ENCODE data around the gene JUN. TPM values are rescaled to one million over a fixed set of nuclear protein-coding genes. Genes with fewer than 3 reads are reported as not detected.

Gene JUN
- total and polyA plus RNA-seq, 2 of the 4 experiments (the other 2 are of a cell fraction), result 46.6 to 89.1 TPM

GRCh38 chr1:58813801-58814200 is 30.0 kb upstream of the JUN start (continued):
- TF ChIP-seq USF2 (IDR thresholded peaks at IDR 0.05; ENCODE audit: low read depth, low read length) (no peak), NFE2L2 (IDR thresholded peaks at IDR 0.05; ENCODE audit: low read depth, low read length) (no peak), RCOR1 (IDR thresholded peaks at IDR 0.05; ENCODE audit: insufficient replicate concordance, low read length) (no peak)

- Histone ChIP-seq H4K20me1 (ENCODE audit: insufficient read depth, low read length) (no peaks in the 10 kb centered on the region), H3K14ac (replicated peaks; ENCODE audit: low read depth, low read length) (no peak overlapping the region), H3K4me3 (ENCODE audit: insufficient read depth, low read depth, low read length) (no peak overlapping the region), H2AK9ac (replicated peaks; ENCODE audit: low read depth, low read length, poor library complexity) (no peak overlapping the region), H3K9ac (ENCODE audit: low read depth, low read length) (no peak overlapping the region), H3K4me2 (ENCODE audit: low read depth, low read length) (no peak overlapping the region), H3K27ac (ENCODE audit: insufficient read depth, low read length) (no peak overlapping the region), H3K4me1 (ENCODE audit: control insufficient read depth, insufficient read depth, low read length) (peaks cover 13% of the 10 kb centered on the region), H3K79me1 (ENCODE audit: low read depth in 1 of 2, low read length in 2 of 2) (peaks cover 0 to 8% of the 10 kb centered on the region in 2 experiments; a peak in 2 of 4 replicates), H2BK15ac (ENCODE audit: low read depth, low read length) (peak overlapping the region; percentile 45), H2AK5ac (ENCODE audit: low read depth, low read length) (peak overlapping the region; percentile 92), H4K91ac (ENCODE audit: insufficient read depth, low read depth, low read length) (peak overlapping the region; percentile 55), H2BK20ac (ENCODE audit: low read depth, low read length) (peak overlapping the region; percentile 8; the same call in 1 of the 2 replicates), H3K23ac (ENCODE audit: low read depth, low read length) (0 out of 2 replicates have a peak overlapping the region, but pooled peaks have one; percentile 3), H3K36me3 (ENCODE audit: control insufficient read depth, insufficient read depth, low read length) (no peaks in the 10 kb centered on the region), H2BK5ac (ENCODE audit: low read depth, low read length, poor library complexity, severe bottlenecking) (no peak overlapping the region), H3K27me3 (ENCODE audit: control insufficient read depth, insufficient read depth, low read length) (no peaks in the 10 kb centered on the region), H4K8ac (ENCODE audit: low read depth in 2 of 2, low read length in 2 of 2) (0 out of 4 replicates have a peak overlapping the region, but pooled peaks of 1 of the 2 experiments have one; percentile 21), H3K18ac (ENCODE audit: low read depth, low read length) (no peak overlapping the region), H3K4ac (ENCODE audit: low read depth, low read length) (peak overlapping the region; percentile 49; the same call in 1 of the 2 replicates), H3K9me1 (ENCODE audit: insufficient read depth, low read length) (peaks cover 8% of the 10 kb centered on the region; the same call in 1 of the 2 replicates), H3K56ac (ENCODE audit: extremely low read depth, insufficient read depth, low read length) (no peak overlapping the region), H2BK120ac (ENCODE audit: low read depth, low read length) (peak overlapping the region; percentile 44), H2AFZ (replicated peaks; ENCODE audit: low read length, poor library complexity) (no peak overlapping the region), H4K5ac (ENCODE audit: low read depth, low read length) (no peak overlapping the region), H3K9me3 (ENCODE audit: control insufficient read depth, insufficient read depth, low read length) (no peaks in the 10 kb centered on the region)
- DNase-seq, result peak; percentile 21
- ChIA-PET POLR2A (ENCODE audit: unreplicated experiment) (no interaction called here), CTCF (no interaction called here)
- ATAC-seq (ENCODE audit: low read depth), result no peak
- intact Hi-C loops (cut with micrococcal nuclease), result no loop called here
- dilution Hi-C loops (cut with HindIII; ENCODE audit: low sequenced_read_pairs, unreplicated experiment), result no loop called here
- WGBS, 2 experiments (ENCODE audit: extremely low coverage in 2 of 2, insufficient read length in 1 of 2), result no CpG with 5 or more reads among the region's 1 CpG
- in situ Hi-C loops (cut with MboI; ENCODE audit: low sequenced_read_pairs), result loop anchor here (10.0 kb wide), 1 partner anchor 331 kb away; no protein-coding TSS in a partner anchor
- no TSS peak for BruUV-seq (replicated peaks)
- no peak for TF ChIP-seq ELK1 (IDR thresholded peaks at IDR 0.05; ENCODE audit: borderline replicate concordance, low read depth, low read length)
- TF ChIP-seq USF2 (IDR thresholded peaks at IDR 0.05; ENCODE audit: low read depth, low read length), result no peak
- TF ChIP-seq CHD1 (IDR thresholded peaks at IDR 0.05; ENCODE audit: low read depth, low read length), result no peak
- TF ChIP-seq MXI1 (IDR thresholded peaks at IDR 0.05; ENCODE audit: borderline replicate concordance, low read depth, low read length), result no peak
- TF ChIP-seq POLR2A (IDR thresholded peaks at IDR 0.05; ENCODE audit: low read depth, low read length), result no peak
- TF ChIP-seq SMC3 (IDR thresholded peaks at IDR 0.05; ENCODE audit: low read depth, low read length), result no peak
- no peak for TF ChIP-seq RCOR1 (IDR thresholded peaks at IDR 0.05; ENCODE audit: insufficient replicate concordance, low read length)
- no peak for TF ChIP-seq CTCF (conservative IDR thresholded peaks at IDR 0.05; ENCODE audit: low read depth, low read length)
- no peak for TF ChIP-seq BHLHE40 (IDR thresholded peaks at IDR 0.05; ENCODE audit: low read depth, low read length)
- TF ChIP-seq MAFK (IDR thresholded peaks at IDR 0.05; ENCODE audit: low read depth, low read length), result no peak
- TF ChIP-seq RFX5 (IDR thresholded peaks at IDR 0.05; ENCODE audit: low read depth, low read length), result no peak
Observed at GRCh38 chr1:58813361-58813760, 29.5 kb upstream of the JUN start.

Measured in IMR-90 (cell line).